Stimulated activated memory B cell treated with anti-CD40 and anti-IgM and Interleukin-4, amounts not matched to agents 10 μg/mL and 1 μg/mL and 100 μg/mL, for 72 hours (primary cell): Measurements from ENCODE around the gene TRAPPC2.
A peak's percentile ranks its signal among the peaks of the same experiment; 100 is the strongest.
"Not testable (repeated sequence)": the region's sequence is repeated elsewhere in the genome, so short reads cannot be mapped to it uniquely, and the experiment has no call there.

Experiments used
- ATAC-seq: fragments of 150-1000 bp; cut with Tn5 transposase; 2 replicates; pipeline ENCODE4 v1.10.0; 2021
- H3K27ac Mint-ChIP-seq: one replicate; pipeline ENCODE4 v1.8.0; 2022; ENCODE audit warnings: mild to moderate bottlenecking, mixed read lengths
- H3K27me3 Mint-ChIP-seq: one replicate; pipeline ENCODE4 v1.8.0; 2022; ENCODE audit warnings: mixed read lengths
- H3K36me3 Mint-ChIP-seq: one replicate; pipeline ENCODE4 v1.8.0; 2022; ENCODE audit warnings: mixed read lengths
- H3K4me1 Mint-ChIP-seq: one replicate; pipeline ENCODE4 v1.8.0; 2022; ENCODE audit warnings: mixed read lengths
- H3K4me3 Mint-ChIP-seq: one replicate; pipeline ENCODE4 v1.8.0; 2022; ENCODE audit warnings: mild to moderate bottlenecking, moderate library complexity, mixed read lengths
- H3K9me3 Mint-ChIP-seq: one replicate; pipeline ENCODE4 v1.8.0; 2022; ENCODE audit warnings: mixed read lengths

The TRAPPC2 gene

GRCh38 chrX:13755254-13755653 is 20.8 kb upstream of the TRAPPC2 start:
- Mint-ChIP-seq H3K9me3 (no peaks in the 10 kb centered on the region), H3K27me3 (no peaks in the 10 kb centered on the region), H3K36me3 (peaks cover 22% of the 10 kb centered on the region), H3K4me1 (peaks cover 37% of the 10 kb centered on the region), H3K27ac (no peak overlapping the region), H3K4me3 (no peak overlapping the region)
- no peak for ATAC-seq

- no peaks in the 10 kb centered on the region for H3K9me3 Mint-ChIP-seq
- no peak for ATAC-seq
- peaks cover 19% of the 10 kb centered on the region for H3K36me3 Mint-ChIP-seq
- H3K27ac Mint-ChIP-seq = no peak overlapping the region
- no peak overlapping the region for H3K4me3 Mint-ChIP-seq
- peaks cover 41% of the 10 kb centered on the region for H3K4me1 Mint-ChIP-seq
- H3K27me3 Mint-ChIP-seq = no peaks in the 10 kb centered on the region
Observed at GRCh38 chrX:13754765-13755164, 20.3 kb upstream of the TRAPPC2 start.

GRCh38 chrX:13752646-13753045 is 18.2 kb upstream of the TRAPPC2 start:
- peak; percentile 54 for ATAC-seq
- peak overlapping the region; percentile 80 for H3K27ac Mint-ChIP-seq
- H3K4me1 Mint-ChIP-seq = peaks cover 29% of the 10 kb centered on the region
- H3K9me3 Mint-ChIP-seq = no peaks in the 10 kb centered on the region
- no peaks in the 10 kb centered on the region for H3K27me3 Mint-ChIP-seq
- peak overlapping the region; percentile 39 for H3K4me3 Mint-ChIP-seq
- peaks cover 13% of the 10 kb centered on the region for H3K36me3 Mint-ChIP-seq

GRCh38 chrX:13752141-13752540 is 17.7 kb upstream of the TRAPPC2 start:
- ATAC-seq = no peak
- H3K36me3 Mint-ChIP-seq = peaks cover 17% of the 10 kb centered on the region
- H3K27ac Mint-ChIP-seq = peak overlapping the region; percentile 80
- no peak overlapping the region for H3K4me3 Mint-ChIP-seq
- peaks cover 34% of the 10 kb centered on the region for H3K4me1 Mint-ChIP-seq
- H3K9me3 Mint-ChIP-seq = no peaks in the 10 kb centered on the region
- no peaks in the 10 kb centered on the region for H3K27me3 Mint-ChIP-seq

- H3K9me3 Mint-ChIP-seq = no peaks in the 10 kb centered on the region
- peaks cover 18% of the 10 kb centered on the region for H3K36me3 Mint-ChIP-seq
- peaks cover 30% of the 10 kb centered on the region for H3K4me1 Mint-ChIP-seq
- H3K27ac Mint-ChIP-seq = no peak overlapping the region
- no peaks in the 10 kb centered on the region for H3K27me3 Mint-ChIP-seq
- no peak for ATAC-seq
- H3K4me3 Mint-ChIP-seq = no peak overlapping the region
Observed at GRCh38 chrX:13750812-13751211, 16.4 kb upstream of the TRAPPC2 start.

- ATAC-seq = no peak
- H3K27ac Mint-ChIP-seq = no peak overlapping the region
Observed at GRCh38 chrX:13750204-13750603, 15.8 kb upstream of the TRAPPC2 start.

GRCh38 chrX:13748486-13748885 is 14.1 kb upstream of the TRAPPC2 start:
- ATAC-seq = no peak
- H3K27me3 Mint-ChIP-seq = no peaks in the 10 kb centered on the region
- H3K4me3 Mint-ChIP-seq = no peak overlapping the region
- H3K27ac Mint-ChIP-seq = no peak overlapping the region
- H3K9me3 Mint-ChIP-seq = no peaks in the 10 kb centered on the region
- peaks cover 18% of the 10 kb centered on the region for H3K36me3 Mint-ChIP-seq
- peaks cover 30% of the 10 kb centered on the region for H3K4me1 Mint-ChIP-seq

More at GRCh38 chrX:13750204-13750603, 15.8 kb upstream of the TRAPPC2 start:
- Mint-ChIP-seq H3K36me3 (peaks cover 18% of the 10 kb centered on the region), H3K4me1 (peaks cover 30% of the 10 kb centered on the region), H3K9me3 (no peaks in the 10 kb centered on the region), H3K4me3 (no peak overlapping the region), H3K27me3 (no peaks in the 10 kb centered on the region)

GRCh38 chrX:13747836-13748235 is 13.4 kb upstream of the TRAPPC2 start:
- peaks cover 24% of the 10 kb centered on the region for H3K4me1 Mint-ChIP-seq
- no peak for ATAC-seq
- H3K4me3 Mint-ChIP-seq = no peak overlapping the region
- H3K27ac Mint-ChIP-seq = peak overlapping the region; percentile 30
- H3K9me3 Mint-ChIP-seq = no peaks in the 10 kb centered on the region
- H3K36me3 Mint-ChIP-seq = peaks cover 13% of the 10 kb centered on the region
- H3K27me3 Mint-ChIP-seq = no peaks in the 10 kb centered on the region

- Mint-ChIP-seq H3K9me3 (no peaks in the 10 kb centered on the region), H3K36me3 (peaks cover 18% of the 10 kb centered on the region), H3K4me1 (peaks cover 16% of the 10 kb centered on the region), H3K27me3 (no peaks in the 10 kb centered on the region), H3K4me3 (peak overlapping the region; percentile 69), H3K27ac (peak overlapping the region; percentile 89)
- peak; percentile 88 for ATAC-seq
Observed at GRCh38 chrX:13742397-13743176, 8.2 kb upstream of the TRAPPC2 start.

GRCh38 chrX:13741695-13742094 is 7.3 kb upstream of the TRAPPC2 start:
- Mint-ChIP-seq H3K27ac (peak overlapping the region; percentile 89), H3K4me1 (peaks cover 12% of the 10 kb centered on the region), H3K9me3 (no peaks in the 10 kb centered on the region), H3K36me3 (peaks cover 9% of the 10 kb centered on the region), H3K27me3 (no peaks in the 10 kb centered on the region), H3K4me3 (peak overlapping the region; percentile 31)
- ATAC-seq = no peak

- no peak for ATAC-seq
- Mint-ChIP-seq H3K4me3 (peak overlapping the region; percentile 95), H3K36me3 (peaks cover 13% of the 10 kb centered on the region), H3K27ac (peak overlapping the region; percentile 98), H3K4me1 (peaks cover 39% of the 10 kb centered on the region), H3K27me3 (no peaks in the 10 kb centered on the region), H3K9me3 (no peaks in the 10 kb centered on the region)
Observed at GRCh38 chrX:13733506-13733905, 914 bp downstream of the TRAPPC2 start.

GRCh38 chrX:13732246-13733067 is 2.0 kb downstream of the TRAPPC2 start:
- H3K9me3 Mint-ChIP-seq = no peaks in the 10 kb centered on the region
- H3K4me1 Mint-ChIP-seq = peaks cover 48% of the 10 kb centered on the region
- peaks cover 19% of the 10 kb centered on the region for H3K36me3 Mint-ChIP-seq
- H3K27ac Mint-ChIP-seq = peak overlapping the region; percentile 61
- ATAC-seq = no peak
- H3K27me3 Mint-ChIP-seq = no peaks in the 10 kb centered on the region
- peak overlapping the region; percentile 6 for H3K4me3 Mint-ChIP-seq

GRCh38 chrX:13730523-13730922 is 3.9 kb downstream of the TRAPPC2 start:
- peaks cover 35% of the 10 kb centered on the region for H3K36me3 Mint-ChIP-seq
- H3K27ac Mint-ChIP-seq, H3K9me3 Mint-ChIP-seq, ATAC-seq, H3K27me3 Mint-ChIP-seq, H3K4me3 Mint-ChIP-seq: not testable (repeated sequence)
- H3K4me1 Mint-ChIP-seq = peaks cover 59% of the 10 kb centered on the region

- peaks cover 53% of the 10 kb centered on the region for H3K36me3 Mint-ChIP-seq
- H3K27me3 Mint-ChIP-seq, H3K9me3 Mint-ChIP-seq, ATAC-seq, H3K4me3 Mint-ChIP-seq, H3K27ac Mint-ChIP-seq: not testable (repeated sequence)
- peaks cover 61% of the 10 kb centered on the region for H3K4me1 Mint-ChIP-seq
Observed at GRCh38 chrX:13726583-13726982, 7.8 kb downstream of the TRAPPC2 start.

GRCh38 chrX:13724878-13725277 is 9.5 kb downstream of the TRAPPC2 start:
- H3K9me3 Mint-ChIP-seq, ATAC-seq, H3K4me3 Mint-ChIP-seq, H3K27me3 Mint-ChIP-seq, H3K27ac Mint-ChIP-seq: not testable (repeated sequence)
- Mint-ChIP-seq H3K36me3 (peaks cover 49% of the 10 kb centered on the region), H3K4me1 (peaks cover 54% of the 10 kb centered on the region)
